IMR-90 (cell line): ENCODE data around the gene PRELID2. TPM values are rescaled to one million over a fixed set of nuclear protein-coding genes. Genes with fewer than 3 reads are reported as not detected.

ENCODE experiments used
- ATAC-seq: fragments of 200-7000 bp; cut with Tn5 transposase; 2 replicates; pipeline ENCODE4 v1.9.1; 2020; ENCODE audit warnings: low read depth, mild to moderate bottlenecking, moderate library complexity
- BruUV-seq: library from RNA; stranded (reverse); fragments of 400-500 nt; replicated peaks from 2 replicates; lab custom pipeline; 2021; lab: Mats Ljungman, UMichigan
- CTCF ChIA-PET: fragments of 300-600 bp; formaldehyde crosslinking; extraction: SDS; loops from one replicate; lab custom pipeline; 2021; ENCODE audit warnings: antibody characterized with exemption; lab: Yijun Ruan, JAX
- POLR2A ChIA-PET: fragments of 300-600 bp; sonication (Branson Sonifier 250); formaldehyde crosslinking; loops from one replicate; lab custom pipeline; 2022; ENCODE audit warnings: antibody characterized with exemption; ENCODE audit not compliant: unreplicated experiment; lab: Charles Lee
- DNase-seq: peaks from one replicate; pipeline ENCODE4 v3.0.0; 2013
- H2AFZ ChIP-seq: replicated peaks from 2 replicates; pipeline ENCODE3; 2013; ENCODE audit warnings: low read length, mild to moderate bottlenecking; ENCODE audit not compliant: poor library complexity
- H2AK5ac ChIP-seq: 2 replicates; pipeline ENCODE4 v1.6.1; 2013; ENCODE audit warnings: low read depth, low read length, inconsistent platforms
- H2AK9ac ChIP-seq: replicated peaks from 2 replicates; pipeline ENCODE3; 2013; ENCODE audit warnings: mild to moderate bottlenecking, low read depth, low read length, moderate library complexity; ENCODE audit not compliant: poor library complexity
- H2BK120ac ChIP-seq: 2 replicates; pipeline ENCODE4 v1.6.1; 2013; ENCODE audit warnings: low read depth, low read length, inconsistent platforms
- H2BK15ac ChIP-seq: 3 replicates; pipeline ENCODE4 v1.6.1; 2013; ENCODE audit warnings: low read depth, low read length, inconsistent platforms
- H2BK20ac ChIP-seq: 2 replicates; pipeline ENCODE4 v1.6.1; 2013; ENCODE audit warnings: low read depth, mild to moderate bottlenecking, inconsistent platforms, low read length, moderate library complexity
- H2BK5ac ChIP-seq: 2 replicates; pipeline ENCODE4 v1.6.1; 2013; ENCODE audit warnings: mild to moderate bottlenecking, low read depth, low read length, inconsistent platforms; ENCODE audit not compliant: poor library complexity, severe bottlenecking
- H3K14ac ChIP-seq: replicated peaks from 2 replicates; pipeline ENCODE4 v1.6.1; 2013; ENCODE audit warnings: low read depth, low read length, inconsistent platforms
- H3K18ac ChIP-seq: 2 replicates; pipeline ENCODE4 v1.6.1; 2013; ENCODE audit warnings: low read depth, low read length, control low read depth
- H3K23ac ChIP-seq: 2 replicates; pipeline ENCODE4 v1.6.1; 2013; ENCODE audit warnings: low read depth, low read length, inconsistent platforms
- H3K27ac ChIP-seq: 2 replicates; pipeline ENCODE4 v1.5.1; 2013; ENCODE audit warnings: mild to moderate bottlenecking, control low read depth, low read length; ENCODE audit not compliant: insufficient read depth
- H3K27me3 ChIP-seq: 2 replicates; pipeline ENCODE4 v1.6.1; 2013; ENCODE audit warnings: low read length; ENCODE audit not compliant: control insufficient read depth, insufficient read depth
- H3K36me3 ChIP-seq: 2 replicates; pipeline ENCODE4 v1.6.1; 2013; ENCODE audit warnings: low read length, mixed read lengths; ENCODE audit not compliant: control insufficient read depth, insufficient read depth
- H3K4ac ChIP-seq: 2 replicates; pipeline ENCODE4 v1.6.1; 2013; ENCODE audit warnings: low read depth, low read length, inconsistent platforms
- H3K4me1 ChIP-seq: 2 replicates; pipeline ENCODE4 v1.6.1; 2013; ENCODE audit warnings: low read length, mixed read lengths; ENCODE audit not compliant: control insufficient read depth, insufficient read depth
- H3K4me2 ChIP-seq: 2 replicates; pipeline ENCODE4 v1.6.1; 2013; ENCODE audit warnings: low read depth, mild to moderate bottlenecking, control low read depth, low read length, moderate library complexity
- H3K4me3 ChIP-seq: 2 replicates; pipeline ENCODE4 v1.5.1; 2013; ENCODE audit warnings: low read depth, mild to moderate bottlenecking, control low read depth, low read length, moderate library complexity; ENCODE audit not compliant: insufficient read depth
- H3K56ac ChIP-seq: 2 replicates; pipeline ENCODE4 v1.6.1; 2013; ENCODE audit warnings: low read length, inconsistent platforms; ENCODE audit not compliant: insufficient read depth; ENCODE audit errors: extremely low read depth
- H3K79me1 ChIP-seq, 2 experiments: 2 replicates each; pipeline ENCODE4 v1.6.1; 2013; ENCODE audit warnings: low read length in 2 of 2, inconsistent platforms in 1 of 2, low read depth in 1 of 2
- H3K9ac ChIP-seq: 2 replicates; pipeline ENCODE4 v1.6.1; 2013; ENCODE audit warnings: low read depth, low read length, control low read depth
- H3K9me1 ChIP-seq: 2 replicates; pipeline ENCODE4 v1.6.1; 2013; ENCODE audit warnings: low read length, inconsistent platforms; ENCODE audit not compliant: insufficient read depth
- H3K9me3 ChIP-seq: 2 replicates; pipeline ENCODE4 v1.6.1; 2013; ENCODE audit warnings: low read length; ENCODE audit not compliant: control insufficient read depth, insufficient read depth
- H4K20me1 ChIP-seq: 2 replicates; pipeline ENCODE4 v1.6.1; 2013; ENCODE audit warnings: low read length, inconsistent platforms; ENCODE audit not compliant: insufficient read depth
- H4K5ac ChIP-seq: 2 replicates; pipeline ENCODE4 v1.6.1; 2013; ENCODE audit warnings: mild to moderate bottlenecking, low read depth, low read length, control low read depth
- H4K8ac ChIP-seq, 2 experiments: 2 replicates each; pipeline ENCODE4 v1.6.1; 2013; ENCODE audit warnings: low read depth in 2 of 2, low read length in 2 of 2, control low read depth in 1 of 2, inconsistent platforms in 1 of 2
- H4K91ac ChIP-seq: 2 replicates; pipeline ENCODE4 v1.6.1; 2013; ENCODE audit warnings: low read depth, low read length, inconsistent platforms; ENCODE audit not compliant: insufficient read depth
- ELK1 ChIP-seq: fragments of 150-350 bp; IDR thresholded peaks from 2 replicates; pipeline ENCODE4 v1.6.1; 2016; ENCODE audit warnings: low read depth, mild to moderate bottlenecking, low read length, moderate library complexity, borderline replicate concordance
- FOS ChIP-seq: fragments of 150-350 bp; IDR thresholded peaks from 2 replicates; pipeline ENCODE4 v1.6.1; 2016; ENCODE audit warnings: low read depth, low read length
- MAZ ChIP-seq: IDR thresholded peaks from 2 replicates; pipeline ENCODE4 v1.6.1; 2012; ENCODE audit warnings: low read depth, mild to moderate bottlenecking, low read length, improper control_type of control experiment, moderate library complexity, borderline replicate concordance
- RAD21 ChIP-seq: IDR thresholded peaks from 2 replicates; pipeline ENCODE4 v1.6.1; 2012; ENCODE audit warnings: low read length, improper control_type of control experiment
- USF2 ChIP-seq: fragments of 150-350 bp; IDR thresholded peaks from 2 replicates; pipeline ENCODE4 v1.6.1; 2017; ENCODE audit warnings: mild to moderate bottlenecking, antibody characterized with exemption, low read length, low read depth
- WGBS, 2 experiments: methylation state at CpG; one replicate each; pipeline versions ENCODE4 v1.1.5 to v1.1.7; 2013; ENCODE audit warnings: missing lambda C conversion rate in 2 of 2; ENCODE audit not compliant: insufficient read length in 1 of 2; ENCODE audit errors: extremely low coverage in 2 of 2; 5-methylcytosine and 5-hydroxymethylcytosine counted together
- dilution Hi-C: fragments of 300-500 bp; cut with HindIII; formaldehyde crosslinking; loops from one replicate; pipeline ENCODE4 v1.14.3; 2018; ENCODE audit warnings: low sequenced_read_pairs; ENCODE audit not compliant: unreplicated experiment
- in situ Hi-C: fragments of 300-500 bp; cut with MboI; formaldehyde crosslinking; loops from 3 replicates; pipeline ENCODE4 v1.14.3; 2019; ENCODE audit warnings: low sequenced_read_pairs, inconsistent platforms, mixed read lengths
- intact Hi-C: fragments of 100-400 bp; cut with micrococcal nuclease; formaldehyde crosslinking; loops from 2 replicates; pipeline ENCODE4 v1.10.0; 2022
- polyA plus RNA-seq, 3 experiments: library from polyadenylated mRNA; depleted of rRNA; stranded (reverse); fragments of >200 nt; gene quantifications; 2 replicates each; pipeline ENCODE4 v1.2.3, GENCODE V29; 2012; ENCODE audit warnings: low replicate concordance in 1 of 3
- total RNA-seq: library from RNA; depleted of rRNA; stranded (reverse); fragments of >200 nt; gene quantifications from 2 replicates; pipeline ENCODE4 v1.2.3, GENCODE V29; 2012

Gene PRELID2
- total and polyA plus RNA-seq, 2 of the 4 experiments (the other 2 are of a cell fraction): 4.9 to 8.6 TPM

DNA sequence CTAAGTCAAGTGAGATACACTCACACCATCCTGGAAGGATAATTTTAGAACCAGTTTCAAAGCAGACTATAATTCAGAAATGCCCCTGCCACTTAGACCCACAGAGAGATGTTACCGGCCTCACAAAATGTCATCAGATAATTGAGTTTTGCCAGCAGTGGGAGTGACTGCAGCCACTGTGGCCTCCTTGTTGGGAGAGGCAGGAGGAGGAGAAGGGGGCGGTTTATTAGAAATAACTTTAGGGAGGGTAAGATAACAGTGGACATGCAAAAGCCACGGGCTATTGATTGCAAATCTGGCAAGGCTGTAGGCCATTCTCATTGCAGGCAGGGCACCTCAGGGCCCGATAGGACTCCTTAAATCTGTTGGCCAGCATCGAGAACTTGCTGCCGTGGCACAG, 24.3 kb upstream of the PRELID2 start:
- Histone ChIP-seq H2BK120ac (no peak overlapping the region), H3K9me3 (no peaks in the 10 kb centered on the region), H3K23ac (no peak overlapping the region), H2BK20ac (no peak overlapping the region), H3K27me3 (no peaks in the 10 kb centered on the region), H3K14ac (no peak overlapping the region), H2AK9ac (no peak overlapping the region), H3K4me3 (no peak overlapping the region), H4K5ac (no peak overlapping the region), H3K9ac (no peak overlapping the region), H4K20me1 (no peaks in the 10 kb centered on the region), H3K36me3 (no peaks in the 10 kb centered on the region), H2BK5ac (no peak overlapping the region), H3K79me1 (no peaks in the 10 kb centered on the region), H3K18ac (no peak overlapping the region), H2BK15ac (no peak overlapping the region), H3K4me1 (peaks cover 10% of the 10 kb centered on the region), H4K8ac (no peak overlapping the region), H2AFZ (no peak overlapping the region), H3K27ac (no peak overlapping the region), H3K9me1 (peaks cover 8% of the 10 kb centered on the region), H4K91ac (no peak overlapping the region), H2AK5ac (no peak overlapping the region), H3K4me2 (no peak overlapping the region), H3K4ac (no peak overlapping the region), H3K56ac (no peak overlapping the region)
- ChIA-PET CTCF (interaction anchor here (0.7 kb wide), 1 partner anchor 1059 kb away, joined by 3 read pairs; no protein-coding TSS in a partner anchor), POLR2A (no interaction called here)
- dilution Hi-C loops (no loop called here), intact Hi-C loops (no loop called here), in situ Hi-C loops (no loop called here)
- DNase-seq: no peak
- ATAC-seq: no peak
- 91% methylated on average over 4 of the region's 6 CpGs; no CpG with 5 or more reads in 1 of the 2 experiments for WGBS, 2 experiments
- BruUV-seq: no TSS peak
- TF ChIP-seq ELK1: no peak
- no peak for TF ChIP-seq FOS
- TF ChIP-seq USF2: no peak
- no peak for TF ChIP-seq RAD21
- TF ChIP-seq MAZ: no peak
